ENCODE data around the gene TECPR1. TPM values are rescaled to one million over a fixed set of nuclear protein-coding genes. Genes with fewer than 3 reads are reported as not detected.

Gene TECPR1
- polyA plus RNA-seq, 2 donors = 8.4 to 17.1 TPM

- Histone ChIP-seq H3K27ac (ENCODE audit: low read depth in 2 of 2, low read length in 1 of 2) (no peak overlapping the region), H3K9me3 (ENCODE audit: control insufficient read depth in 2 of 2, insufficient read depth in 1 of 2, low read depth in 1 of 2, low read length in 1 of 2) (no peaks in the 10 kb centered on the region), H3K4me3 (ENCODE audit: low read depth in 1 of 2, low read length in 2 of 2) (no peak overlapping the region), H3K4me1 (ENCODE audit: control insufficient read depth in 2 of 2, insufficient read depth in 2 of 2, low read length in 1 of 2) (peaks cover 2 to 5% of the 10 kb centered on the region in 2 donors), H3K36me3 (ENCODE audit: control insufficient read depth in 2 of 2, insufficient read depth in 2 of 2, low read length in 1 of 2) (peaks cover 9 to 19% of the 10 kb centered on the region in 2 donors), H3K27me3 (ENCODE audit: control insufficient read depth in 1 of 2, insufficient read depth in 2 of 2, low read length in 2 of 2) (no peaks in the 10 kb centered on the region)
- WGBS, 2 donors = 91 to 93% methylated on average over 17 of the region's 17 CpGs
Observed at GRCh38 chr7:98209166-98209920, 42.7 kb downstream of the TECPR1 start.

GRCh38 chr7:98206451-98207330, 45.3 kb downstream of the TECPR1 start:
- 93 to 94% methylated on average over 47 of the region's 47 CpGs for WGBS, 2 donors
- Histone ChIP-seq H3K9me3 (ENCODE audit: control insufficient read depth in 2 of 2, insufficient read depth in 1 of 2, low read depth in 1 of 2, low read length in 1 of 2) (no peaks in the 10 kb centered on the region), H3K36me3 (ENCODE audit: control insufficient read depth in 2 of 2, insufficient read depth in 2 of 2, low read length in 1 of 2) (peaks cover 16 to 24% of the 10 kb centered on the region in 2 donors), H3K27ac (ENCODE audit: low read depth in 2 of 2, low read length in 1 of 2) (no peak overlapping the region), H3K27me3 (ENCODE audit: control insufficient read depth in 1 of 2, insufficient read depth in 2 of 2, low read length in 2 of 2) (no peaks in the 10 kb centered on the region), H3K4me3 (ENCODE audit: low read depth in 1 of 2, low read length in 2 of 2) (no peak overlapping the region), H3K4me1 (ENCODE audit: control insufficient read depth in 2 of 2, insufficient read depth in 2 of 2, low read length in 1 of 2) (peaks cover 2 to 4% of the 10 kb centered on the region in 2 donors)

GRCh38 chr7:98205162-98205845, 46.7 kb downstream of the TECPR1 start:
- Histone ChIP-seq H3K27ac (ENCODE audit: low read depth in 2 of 2, low read length in 1 of 2) (no peak overlapping the region), H3K4me1 (ENCODE audit: control insufficient read depth in 2 of 2, insufficient read depth in 2 of 2, low read length in 1 of 2) (no peaks in the 10 kb centered on the region), H3K27me3 (ENCODE audit: control insufficient read depth in 1 of 2, insufficient read depth in 2 of 2, low read length in 2 of 2) (no peaks in the 10 kb centered on the region), H3K36me3 (ENCODE audit: control insufficient read depth in 2 of 2, insufficient read depth in 2 of 2, low read length in 1 of 2) (peaks cover 16 to 24% of the 10 kb centered on the region in 2 donors), H3K9me3 (ENCODE audit: control insufficient read depth in 2 of 2, insufficient read depth in 1 of 2, low read depth in 1 of 2, low read length in 1 of 2) (no peaks in the 10 kb centered on the region), H3K4me3 (ENCODE audit: low read depth in 1 of 2, low read length in 2 of 2) (no peak overlapping the region)
- 92 to 96% methylated on average over 47 of the region's 47 CpGs for WGBS, 2 donors

GRCh38 chr7:98204670-98205069, 47.4 kb downstream of the TECPR1 start:
- Histone ChIP-seq H3K9me3 (ENCODE audit: control insufficient read depth in 2 of 2, insufficient read depth in 1 of 2, low read depth in 1 of 2, low read length in 1 of 2) (no peaks in the 10 kb centered on the region), H3K27me3 (ENCODE audit: control insufficient read depth in 1 of 2, insufficient read depth in 2 of 2, low read length in 2 of 2) (no peaks in the 10 kb centered on the region), H3K4me1 (ENCODE audit: control insufficient read depth in 2 of 2, insufficient read depth in 2 of 2, low read length in 1 of 2) (no peaks in the 10 kb centered on the region), H3K4me3 (ENCODE audit: low read depth in 1 of 2, low read length in 2 of 2) (no peak overlapping the region), H3K27ac (ENCODE audit: low read depth in 2 of 2, low read length in 1 of 2) (no peak overlapping the region), H3K36me3 (ENCODE audit: control insufficient read depth in 2 of 2, insufficient read depth in 2 of 2, low read length in 1 of 2) (peaks cover 16 to 24% of the 10 kb centered on the region in 2 donors)
- WGBS, 2 donors = 76 to 92% methylated on average over 11 of the region's 11 CpGs

- H3K4me3 ChIP-seq (ENCODE audit: low read depth in 1 of 2, low read length in 2 of 2) = no peak overlapping the region
- H3K27me3 ChIP-seq (ENCODE audit: control insufficient read depth in 1 of 2, insufficient read depth in 2 of 2, low read length in 2 of 2) = no peaks in the 10 kb centered on the region
- 96 to 97% methylated on average over 18 of the region's 18 CpGs for WGBS, 2 donors
- peaks cover 16 to 24% of the 10 kb centered on the region in 2 donors for H3K36me3 ChIP-seq (ENCODE audit: control insufficient read depth in 2 of 2, insufficient read depth in 2 of 2, low read length in 1 of 2)
- H3K4me1 ChIP-seq (ENCODE audit: control insufficient read depth in 2 of 2, insufficient read depth in 2 of 2, low read length in 1 of 2) = no peaks in the 10 kb centered on the region
- H3K27ac ChIP-seq (ENCODE audit: low read depth in 2 of 2, low read length in 1 of 2) = no peak overlapping the region
- no peaks in the 10 kb centered on the region for H3K9me3 ChIP-seq (ENCODE audit: control insufficient read depth in 2 of 2, insufficient read depth in 1 of 2, low read depth in 1 of 2, low read length in 1 of 2)
Observed at GRCh38 chr7:98203964-98204605, 47.9 kb downstream of the TECPR1 start.

- no peaks in the 10 kb centered on the region for H3K9me3 ChIP-seq (ENCODE audit: control insufficient read depth in 2 of 2, insufficient read depth in 1 of 2, low read depth in 1 of 2, low read length in 1 of 2)
- H3K36me3 ChIP-seq (ENCODE audit: control insufficient read depth in 2 of 2, insufficient read depth in 2 of 2, low read length in 1 of 2) = peaks cover 16 to 24% of the 10 kb centered on the region in 2 donors
- H3K27ac ChIP-seq (ENCODE audit: low read depth in 2 of 2, low read length in 1 of 2) = no peak overlapping the region
- H3K27me3 ChIP-seq (ENCODE audit: control insufficient read depth in 1 of 2, insufficient read depth in 2 of 2, low read length in 2 of 2) = no peaks in the 10 kb centered on the region
- no peak overlapping the region for H3K4me3 ChIP-seq (ENCODE audit: low read depth in 1 of 2, low read length in 2 of 2)
- WGBS, 2 donors = 88 to 93% methylated on average over 28 of the region's 28 CpGs
- no peaks in the 10 kb centered on the region for H3K4me1 ChIP-seq (ENCODE audit: control insufficient read depth in 2 of 2, insufficient read depth in 2 of 2, low read length in 1 of 2)
Observed at GRCh38 chr7:98203261-98203963, 48.6 kb downstream of the TECPR1 start.

GRCh38 chr7:98202367-98203195, 49.5 kb downstream of the TECPR1 start:
- Histone ChIP-seq H3K27ac (ENCODE audit: low read depth in 2 of 2, low read length in 1 of 2) (no peak overlapping the region), H3K36me3 (ENCODE audit: control insufficient read depth in 2 of 2, insufficient read depth in 2 of 2, low read length in 1 of 2) (peaks cover 16 to 24% of the 10 kb centered on the region in 2 donors), H3K27me3 (ENCODE audit: control insufficient read depth in 1 of 2, insufficient read depth in 2 of 2, low read length in 2 of 2) (no peaks in the 10 kb centered on the region), H3K4me3 (ENCODE audit: low read depth in 1 of 2, low read length in 2 of 2) (no peak overlapping the region), H3K9me3 (ENCODE audit: control insufficient read depth in 2 of 2, insufficient read depth in 1 of 2, low read depth in 1 of 2, low read length in 1 of 2) (no peaks in the 10 kb centered on the region), H3K4me1 (ENCODE audit: control insufficient read depth in 2 of 2, insufficient read depth in 2 of 2, low read length in 1 of 2) (no peaks in the 10 kb centered on the region)
- WGBS, 2 donors = 68 to 74% methylated on average over 15 of the region's 15 CpGs

GRCh38 chr7:98200364-98200763, 51.7 kb downstream of the TECPR1 start:
- Histone ChIP-seq H3K4me3 (ENCODE audit: low read depth in 1 of 2, low read length in 2 of 2) (no peak overlapping the region), H3K4me1 (ENCODE audit: control insufficient read depth in 2 of 2, insufficient read depth in 2 of 2, low read length in 1 of 2) (no peaks in the 10 kb centered on the region), H3K36me3 (ENCODE audit: control insufficient read depth in 2 of 2, insufficient read depth in 2 of 2, low read length in 1 of 2) (peaks cover 12 to 28% of the 10 kb centered on the region in 2 donors), H3K27ac (ENCODE audit: low read depth in 2 of 2, low read length in 1 of 2) (no peak overlapping the region), H3K27me3 (ENCODE audit: control insufficient read depth in 1 of 2, insufficient read depth in 2 of 2, low read length in 2 of 2) (no peaks in the 10 kb centered on the region), H3K9me3 (ENCODE audit: control insufficient read depth in 2 of 2, insufficient read depth in 1 of 2, low read depth in 1 of 2, low read length in 1 of 2) (no peaks in the 10 kb centered on the region)
- WGBS, 2 donors = 86 to 89% methylated on average over 6 of the region's 6 CpGs
